ENCODE results near the gene MCIDAS.
A peak's percentile ranks its signal among the peaks of the same experiment; 100 is the strongest.

MCIDAS gene

DNA sequence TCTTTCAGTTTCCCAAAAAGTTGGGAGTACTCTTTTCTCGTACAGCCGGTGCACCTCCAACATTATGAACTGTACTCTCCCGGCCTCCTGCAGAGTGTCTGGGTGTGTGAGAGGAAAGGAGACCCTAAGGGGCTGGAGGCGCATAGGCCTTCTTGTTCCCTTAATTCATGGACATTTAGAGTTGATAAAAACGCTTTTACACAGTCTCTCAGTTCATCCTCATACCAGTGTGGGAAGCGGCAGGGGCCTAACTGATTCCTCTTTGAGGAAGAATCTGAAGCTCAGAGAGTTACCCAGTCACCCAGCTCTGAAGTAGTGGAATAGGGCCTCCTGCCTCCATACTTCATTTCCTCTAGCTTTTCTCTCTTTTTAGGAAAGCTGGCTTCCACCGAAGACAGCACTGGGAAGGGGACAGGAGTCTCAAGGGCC, 3.3 kb downstream of the MCIDAS start:
- no peak for TF ChIP-seq CTCF (IDR thresholded peaks at IDR 0.05; ENCODE audit: control extremely low read depth, extremely low read depth, low read depth, missing control alignments)
- ChIA-PET POLR2A (no interaction called here), CTCF (interaction anchor here (1.0 to 1.8 kb wide), 4 partner anchors 9 to 20 kb away, joined by 3 to 6 read pairs (median 4); partner anchors contain the start of gene CCNO)
- no peak for DNase-seq (ENCODE audit: extremely low spot score)

- CTCF ChIA-PET: interaction anchor here (1.0 to 1.8 kb wide), 4 partner anchors 10 to 21 kb away, joined by 3 to 6 read pairs (median 4); partner anchors contain the start of gene CCNO
- no peak for TF ChIP-seq CTCF (IDR thresholded peaks at IDR 0.05; ENCODE audit: control extremely low read depth, extremely low read depth, low read depth, missing control alignments)
Measured at GRCh38 chr5:55222985-55223811, 3.9 kb downstream of the MCIDAS start.

DNA sequence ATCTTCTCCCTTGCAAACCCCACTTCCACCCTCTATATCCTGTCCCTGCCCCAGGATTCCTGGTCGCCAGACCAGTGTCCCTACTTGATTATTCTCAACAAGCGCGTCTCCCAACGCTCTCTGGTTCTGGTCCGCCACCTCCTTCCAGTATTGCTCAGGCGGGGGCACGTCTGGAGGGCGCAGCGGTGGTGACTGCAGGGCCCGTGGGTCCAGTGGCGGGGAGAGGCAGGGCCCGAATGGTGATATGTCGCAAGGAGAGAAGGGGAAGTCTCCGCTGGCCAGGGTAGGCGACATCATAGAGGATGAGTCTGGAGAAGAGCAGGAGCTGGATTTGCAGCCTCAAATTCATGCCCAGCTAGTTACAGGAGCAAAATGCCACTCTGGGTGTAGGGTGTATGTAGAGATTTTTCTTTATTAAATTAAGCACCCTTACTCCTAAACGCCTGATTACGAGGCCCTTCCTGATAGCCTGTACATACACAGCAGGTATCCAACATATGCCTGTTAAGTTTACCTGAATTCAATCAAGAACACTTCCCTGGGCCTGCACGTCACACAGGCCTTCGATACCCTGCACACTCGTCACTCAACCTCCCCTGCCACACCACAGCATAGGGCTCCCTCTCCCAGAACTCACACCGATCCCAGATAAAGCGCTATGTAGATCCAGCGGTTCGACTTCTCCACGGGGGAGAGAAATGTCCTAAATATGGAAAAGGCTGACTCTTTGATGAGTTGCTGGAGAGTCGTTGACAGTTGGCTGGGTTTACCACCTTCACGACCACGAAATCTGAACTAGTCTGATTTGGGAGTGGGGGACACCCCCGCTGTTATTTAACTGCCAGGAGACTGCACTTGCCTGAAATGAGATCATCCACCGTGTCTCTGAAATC, 4.8 kb downstream of the MCIDAS start:
- POLR2A ChIA-PET: no interaction called here
- TF ChIP-seq CTCF (IDR thresholded peaks at IDR 0.05; ENCODE audit: control extremely low read depth, extremely low read depth, low read depth, missing control alignments): no peak
- CTCF ChIA-PET: no interaction called here
- peak; percentile 17 for DNase-seq (ENCODE audit: extremely low spot score)

More at GRCh38 chr5:55222985-55223811, 3.9 kb downstream of the MCIDAS start:
- POLR2A ChIA-PET: no interaction called here
- peak; percentile 33 for DNase-seq (ENCODE audit: extremely low spot score)

- ChIA-PET CTCF (no interaction called here), POLR2A (no interaction called here)
- no peak for TF ChIP-seq CTCF (IDR thresholded peaks at IDR 0.05; ENCODE audit: control extremely low read depth, extremely low read depth, low read depth, missing control alignments)
- no peak for DNase-seq (ENCODE audit: extremely low spot score)
Measured at GRCh38 chr5:55220433-55221185, 6.5 kb downstream of the MCIDAS start.

- no peak for DNase-seq (ENCODE audit: extremely low spot score)
- TF ChIP-seq CTCF (IDR thresholded peaks at IDR 0.05; ENCODE audit: control extremely low read depth, extremely low read depth, low read depth, missing control alignments): no peak
- POLR2A ChIA-PET: no interaction called here
- CTCF ChIA-PET: no interaction called here
Measured at GRCh38 chr5:55219770-55220169, 7.3 kb downstream of the MCIDAS start.

GRCh38 chr5:55218967-55219366, 8.1 kb downstream of the MCIDAS start:
- DNase-seq (ENCODE audit: extremely low spot score): no peak
- no peak for TF ChIP-seq CTCF (IDR thresholded peaks at IDR 0.05; ENCODE audit: control extremely low read depth, extremely low read depth, low read depth, missing control alignments)
- CTCF ChIA-PET: no interaction called here
- POLR2A ChIA-PET: no interaction called here

All from GM10248 (cell line).